ENCODE data around the gene RAP2A. TPM values are rescaled to one million over a fixed set of nuclear protein-coding genes. Genes with fewer than 3 reads are reported as not detected.

Gene RAP2A
- total RNA-seq, 4 donors from 2014 or later = 32.4 to 45.7 (median 33.5) TPM

DNA sequence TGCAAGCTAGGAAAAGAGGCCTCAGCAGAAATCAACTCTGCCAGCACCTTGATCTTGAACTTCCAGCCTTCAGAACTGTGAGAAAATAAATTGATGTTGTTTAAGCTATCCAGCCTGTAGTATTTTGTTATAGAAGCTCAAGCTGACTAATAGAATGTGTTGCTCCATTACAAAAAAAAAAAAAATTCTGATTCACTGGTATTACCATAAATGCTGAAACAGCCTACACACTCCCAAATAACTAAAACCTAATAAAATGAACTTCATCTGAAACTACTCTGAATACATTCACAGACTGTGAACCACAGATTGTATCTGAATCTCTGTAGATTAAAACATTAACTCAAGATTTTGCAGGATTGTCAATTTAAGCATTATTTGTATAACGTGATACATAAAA, 49.5 kb downstream of the RAP2A start:
- H3K36me3 ChIP-seq = no peaks in the 10 kb centered on the region
- no peak overlapping the region for H3K4me3 ChIP-seq
- no peaks in the 10 kb centered on the region for H3K4me1 ChIP-seq
- WGBS, 2 donors = 94 to 98% methylated on average over 1 of the region's 1 CpG
- H3K27ac ChIP-seq = no peak overlapping the region
- no peaks in the 10 kb centered on the region for H3K27me3 ChIP-seq
- TF ChIP-seq EP300 (IDR thresholded peaks at IDR 0.05) (no peak), POLR2A (IDR thresholded peaks at IDR 0.05) (no peak)
- TF ChIP-seq, protein P1, sequence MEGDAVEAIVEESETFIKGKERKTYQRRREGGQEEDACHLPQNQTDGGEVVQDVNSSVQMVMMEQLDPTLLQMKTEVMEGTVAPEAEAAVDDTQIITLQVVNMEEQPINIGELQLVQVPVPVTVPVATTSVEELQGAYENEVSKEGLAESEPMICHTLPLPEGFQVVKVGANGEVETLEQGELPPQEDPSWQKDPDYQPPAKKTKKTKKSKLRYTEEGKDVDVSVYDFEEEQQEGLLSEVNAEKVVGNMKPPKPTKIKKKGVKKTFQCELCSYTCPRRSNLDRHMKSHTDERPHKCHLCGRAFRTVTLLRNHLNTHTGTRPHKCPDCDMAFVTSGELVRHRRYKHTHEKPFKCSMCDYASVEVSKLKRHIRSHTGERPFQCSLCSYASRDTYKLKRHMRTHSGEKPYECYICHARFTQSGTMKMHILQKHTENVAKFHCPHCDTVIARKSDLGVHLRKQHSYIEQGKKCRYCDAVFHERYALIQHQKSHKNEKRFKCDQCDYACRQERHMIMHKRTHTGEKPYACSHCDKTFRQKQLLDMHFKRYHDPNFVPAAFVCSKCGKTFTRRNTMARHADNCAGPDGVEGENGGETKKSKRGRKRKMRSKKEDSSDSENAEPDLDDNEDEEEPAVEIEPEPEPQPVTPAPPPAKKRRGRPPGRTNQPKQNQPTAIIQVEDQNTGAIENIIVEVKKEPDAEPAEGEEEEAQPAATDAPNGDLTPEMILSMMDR (IDR thresholded peaks at IDR 0.05) = no peak
- no peaks in the 10 kb centered on the region for H3K9me3 ChIP-seq
- no peak for DNase-seq (ENCODE audit: low spot score in 2 of 2)

DNA sequence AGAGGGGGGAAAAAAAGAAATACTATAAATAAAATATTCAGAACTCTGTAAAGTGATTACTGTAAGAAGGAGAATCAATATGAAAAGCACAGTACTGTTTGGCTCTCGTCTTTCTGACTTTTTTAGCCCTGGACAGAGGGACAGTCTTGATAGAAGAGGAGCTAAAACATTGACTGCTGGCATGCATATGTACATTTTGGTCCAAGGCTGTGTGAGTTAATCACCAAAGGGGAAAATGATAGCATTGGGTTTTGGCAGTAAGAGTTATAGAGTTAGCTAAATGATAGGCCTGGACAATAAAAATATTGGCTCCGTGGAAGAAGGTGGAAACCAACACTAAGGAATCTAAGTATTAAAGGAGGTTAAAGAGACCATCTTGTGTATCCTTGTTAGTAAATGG, 50.3 kb downstream of the RAP2A start:
- no peak for DNase-seq (ENCODE audit: low spot score in 2 of 2)
- Histone ChIP-seq H3K36me3 (no peaks in the 10 kb centered on the region), H3K27ac (no peak overlapping the region), H3K4me3 (no peak overlapping the region), H3K9me3 (no peaks in the 10 kb centered on the region), H3K4me1 (no peaks in the 10 kb centered on the region), H3K27me3 (no peaks in the 10 kb centered on the region)
- TF ChIP-seq POLR2A (IDR thresholded peaks at IDR 0.05) = no peak
- TF ChIP-seq EP300 (IDR thresholded peaks at IDR 0.05) = no peak
- TF ChIP-seq, protein P1 (IDR thresholded peaks at IDR 0.05) = no peak
- 64 to 73% methylated on average over 2 of the region's 2 CpGs for WGBS, 2 donors

DNA sequence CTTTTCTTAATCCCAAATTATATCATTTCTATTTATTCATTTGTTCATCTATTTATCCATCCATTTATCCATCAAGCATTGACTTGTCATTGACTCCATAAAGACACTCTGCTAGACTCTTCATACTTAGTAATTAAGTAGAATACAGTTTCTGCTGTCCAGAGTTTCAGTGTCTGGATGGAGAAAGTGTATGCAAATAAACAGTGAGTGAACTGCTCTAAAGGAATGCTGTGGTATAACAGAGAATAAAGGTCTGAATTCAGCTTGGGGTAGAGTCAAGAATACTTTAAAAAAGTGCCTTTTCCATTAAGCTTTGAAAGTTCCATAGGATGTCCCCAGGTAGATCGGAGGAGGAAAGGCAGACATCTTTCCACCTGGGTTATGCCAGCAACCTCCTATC, 51.4 kb downstream of the RAP2A start:
- WGBS, 2 donors = 89 to 90% methylated on average over 1 of the region's 1 CpG
- no peaks in the 10 kb centered on the region for H3K27me3 ChIP-seq

DNA sequence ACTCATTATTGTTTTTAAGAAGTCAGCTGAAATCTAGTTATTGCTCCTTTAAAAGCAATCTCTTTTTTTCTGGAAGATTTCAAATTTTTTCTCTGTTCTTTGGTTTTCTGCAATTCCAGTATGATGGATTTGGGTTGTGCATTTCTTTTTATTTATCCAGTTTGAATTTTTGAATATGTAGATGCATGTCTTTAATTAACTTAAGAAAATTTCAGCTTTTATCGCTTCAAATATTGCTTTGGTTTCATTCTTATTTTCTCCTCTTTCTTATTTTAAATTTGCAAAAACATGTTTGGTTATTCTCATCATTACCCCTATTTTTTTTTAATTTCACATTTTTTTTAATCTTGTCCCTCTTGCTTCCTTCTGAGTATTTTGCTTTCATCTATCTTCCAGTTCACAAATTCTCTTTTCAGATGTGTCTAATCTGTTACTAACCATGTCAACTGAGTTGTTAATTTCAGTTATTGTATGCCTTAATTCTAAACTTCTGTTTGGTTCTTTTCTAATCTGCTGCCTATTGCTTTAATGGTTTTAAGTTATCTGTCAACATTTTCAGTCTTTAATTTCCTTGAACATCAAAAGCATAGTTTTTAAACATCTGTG, 56.8 kb downstream of the RAP2A start:
- WGBS, 2 donors = 95 to 98% methylated on average over 1 of the region's 1 CpG
- DNase-seq (ENCODE audit: low spot score in 2 of 2) = no peak
- Histone ChIP-seq H3K27ac (no peak overlapping the region), H3K4me1 (no peaks in the 10 kb centered on the region), H3K9me3 (peaks cover 0 to 15% (median 5%) of the 10 kb centered on the region in 4 donors), H3K27me3 (no peaks in the 10 kb centered on the region), H3K4me3 (no peak overlapping the region), H3K36me3 (no peaks in the 10 kb centered on the region)
- TF ChIP-seq, protein P1 (IDR thresholded peaks at IDR 0.05) = no peak

More for the DNA sequence above, 51.4 kb downstream of the RAP2A start:
- no peak for TF ChIP-seq EP300 (IDR thresholded peaks at IDR 0.05)
- TF ChIP-seq, protein P1 (IDR thresholded peaks at IDR 0.05) = no peak
- Histone ChIP-seq H3K4me3 (no peak overlapping the region), H3K36me3 (no peaks in the 10 kb centered on the region), H3K27ac (no peak overlapping the region), H3K4me1 (no peaks in the 10 kb centered on the region), H3K9me3 (peaks cover 0 to 1% (median 0%) of the 10 kb centered on the region in 4 donors)
- DNase-seq (ENCODE audit: low spot score in 2 of 2) = no peak

DNA sequence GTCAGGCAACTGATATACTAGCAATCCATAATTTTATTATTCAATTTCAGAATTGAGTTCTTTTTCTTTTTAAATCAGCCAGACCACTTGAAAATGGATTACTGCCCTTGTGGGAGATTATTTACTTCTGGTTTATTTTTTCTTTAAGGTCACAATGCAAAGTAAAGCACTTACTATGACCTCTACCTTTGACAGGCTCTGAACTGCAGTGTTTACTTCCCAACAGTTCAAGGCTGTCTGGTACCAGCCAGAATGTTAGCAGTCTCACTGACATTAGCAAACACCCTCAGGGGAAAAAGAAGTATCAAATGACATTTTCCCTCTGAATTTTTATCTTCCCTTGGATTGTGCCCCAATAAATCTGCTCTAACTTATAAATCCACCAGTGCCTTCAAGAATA, 57.5 kb downstream of the RAP2A start:
- TF ChIP-seq POLR2A (IDR thresholded peaks at IDR 0.05) = no peak
- no peak for TF ChIP-seq EP300 (IDR thresholded peaks at IDR 0.05)
- TF ChIP-seq, protein P1 (IDR thresholded peaks at IDR 0.05) = no peak
- no peaks in the 10 kb centered on the region for H3K4me1 ChIP-seq
- no peaks in the 10 kb centered on the region for H3K36me3 ChIP-seq
- H3K27me3 ChIP-seq = no peaks in the 10 kb centered on the region
- H3K4me3 ChIP-seq = no peak overlapping the region
- no peak overlapping the region for H3K27ac ChIP-seq
- peaks cover 0 to 15% (median 5%) of the 10 kb centered on the region in 4 donors for H3K9me3 ChIP-seq
- no peak for DNase-seq (ENCODE audit: low spot score in 2 of 2)
